GM13976 (cell line): ENCODE data around the gene PCNX2.

Experiments used
- DNase-seq: peaks from one replicate; pipeline ENCODE4 v3.0.0; 2012; ENCODE audit warnings: low spot score
- CTCF ChIP-seq: IDR thresholded peaks from 2 replicates; pipeline ENCODE4 v1.5.1; 2012; ENCODE audit warnings: borderline replicate concordance, mild to moderate bottlenecking; ENCODE audit not compliant: insufficient read depth; ENCODE audit errors: extremely low read depth, missing control alignments, control extremely low read depth
- in situ Hi-C: fragments of 300-500 bp; cut with MboI; formaldehyde crosslinking; loops from one replicate; pipeline ENCODE4 v1.12.0; 2022; ENCODE audit warnings: low sequenced_read_pairs, mixed read lengths, inconsistent platforms; ENCODE audit not compliant: unreplicated experiment

Gene PCNX2

DNA sequence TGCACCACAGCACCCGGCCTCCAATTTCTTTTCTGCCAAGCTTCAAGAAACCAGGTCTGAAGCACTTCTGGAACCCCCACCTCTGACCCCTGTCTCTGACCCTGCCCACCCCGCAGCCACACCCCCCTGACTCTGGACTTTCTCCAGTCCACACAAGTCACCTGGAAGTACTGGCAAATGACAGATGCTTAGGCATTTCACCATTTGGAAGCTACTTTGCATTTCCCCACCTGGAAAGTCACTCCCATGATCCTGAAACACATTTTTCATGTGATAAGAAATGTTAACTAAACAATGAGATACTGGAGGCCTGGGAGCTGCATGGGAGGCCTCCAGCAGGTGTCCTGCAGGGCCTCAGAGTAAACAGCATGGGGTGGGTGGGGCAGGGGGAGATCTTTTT lies 299.4 kb downstream of the PCNX2 start:
- DNase-seq: no peak
- TF ChIP-seq CTCF: no peak
- in situ Hi-C loops: no loop called here

DNA sequence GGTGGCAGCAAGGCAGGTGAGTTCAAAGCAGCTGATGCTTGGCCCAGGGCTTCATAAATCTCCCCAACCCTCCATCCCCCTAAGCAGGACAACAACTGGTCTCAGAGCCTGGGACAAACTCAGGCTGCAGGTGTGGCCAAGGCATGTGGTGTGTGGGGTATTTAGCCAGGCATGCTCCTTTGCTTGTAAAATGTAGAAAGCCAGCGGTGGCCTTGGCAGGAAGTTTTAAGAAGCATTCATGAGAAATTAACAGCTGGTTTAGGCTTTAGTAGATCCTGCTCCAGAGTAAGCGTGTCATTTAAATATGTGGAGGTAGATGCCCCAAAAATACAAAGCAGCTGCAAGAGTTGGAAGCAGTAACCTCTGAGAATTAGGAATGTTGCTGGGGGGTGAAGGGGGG lies 300.3 kb downstream of the PCNX2 start:
- TF ChIP-seq CTCF: no peak
- DNase-seq: no peak
- in situ Hi-C loops: no loop called here

DNA sequence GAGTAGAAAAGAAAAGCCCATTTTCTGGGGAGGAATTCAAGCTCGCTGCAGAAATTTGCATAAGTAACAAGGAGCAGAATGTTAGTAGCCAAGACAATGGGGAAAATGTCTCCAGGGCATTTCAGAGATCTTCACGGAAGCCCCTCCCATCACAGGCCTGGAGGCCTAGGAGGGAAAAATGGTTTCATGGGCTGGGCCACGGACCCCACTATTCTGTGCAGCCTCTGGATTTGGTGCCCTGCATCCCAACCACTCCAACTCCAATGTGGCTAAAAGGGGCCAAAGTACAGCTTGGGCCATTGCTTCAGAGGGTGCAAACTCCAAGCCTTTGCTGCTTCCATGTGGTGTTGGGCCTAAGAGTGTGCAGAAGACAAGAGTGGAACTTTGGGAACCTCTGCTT lies 302.0 kb downstream of the PCNX2 start:
- DNase-seq: no peak
- in situ Hi-C loops: no loop called here
- TF ChIP-seq CTCF: no peak

DNA sequence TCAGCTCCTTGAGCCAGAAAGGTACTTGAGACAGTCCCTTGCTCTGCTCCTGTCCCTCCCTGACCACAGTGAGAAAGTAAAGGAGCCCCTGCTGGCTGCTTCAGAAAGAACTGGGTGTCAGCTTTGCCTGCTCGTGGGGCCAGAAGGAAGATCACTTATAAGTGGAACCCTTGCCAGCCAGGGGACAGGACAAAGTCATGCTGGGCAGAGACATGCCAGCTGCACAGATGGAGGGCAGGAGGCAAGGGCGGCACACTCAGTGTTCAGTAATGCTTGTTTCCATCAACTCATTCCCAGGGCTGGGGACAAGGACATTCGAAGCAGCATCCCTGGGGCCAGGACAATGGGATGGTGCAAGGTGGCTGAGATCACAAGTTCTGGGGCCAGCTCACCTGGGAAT lies 303.3 kb downstream of the PCNX2 start:
- TF ChIP-seq CTCF: no peak
- in situ Hi-C loops: no loop called here

GRCh38 chr1:232991238-232991637 lies 304.3 kb downstream of the PCNX2 start:
- in situ Hi-C loops: no loop called here
- TF ChIP-seq CTCF: no peak
- DNase-seq: no peak

More for the DNA sequence above, 303.3 kb downstream of the PCNX2 start:
- no peak for DNase-seq

DNA sequence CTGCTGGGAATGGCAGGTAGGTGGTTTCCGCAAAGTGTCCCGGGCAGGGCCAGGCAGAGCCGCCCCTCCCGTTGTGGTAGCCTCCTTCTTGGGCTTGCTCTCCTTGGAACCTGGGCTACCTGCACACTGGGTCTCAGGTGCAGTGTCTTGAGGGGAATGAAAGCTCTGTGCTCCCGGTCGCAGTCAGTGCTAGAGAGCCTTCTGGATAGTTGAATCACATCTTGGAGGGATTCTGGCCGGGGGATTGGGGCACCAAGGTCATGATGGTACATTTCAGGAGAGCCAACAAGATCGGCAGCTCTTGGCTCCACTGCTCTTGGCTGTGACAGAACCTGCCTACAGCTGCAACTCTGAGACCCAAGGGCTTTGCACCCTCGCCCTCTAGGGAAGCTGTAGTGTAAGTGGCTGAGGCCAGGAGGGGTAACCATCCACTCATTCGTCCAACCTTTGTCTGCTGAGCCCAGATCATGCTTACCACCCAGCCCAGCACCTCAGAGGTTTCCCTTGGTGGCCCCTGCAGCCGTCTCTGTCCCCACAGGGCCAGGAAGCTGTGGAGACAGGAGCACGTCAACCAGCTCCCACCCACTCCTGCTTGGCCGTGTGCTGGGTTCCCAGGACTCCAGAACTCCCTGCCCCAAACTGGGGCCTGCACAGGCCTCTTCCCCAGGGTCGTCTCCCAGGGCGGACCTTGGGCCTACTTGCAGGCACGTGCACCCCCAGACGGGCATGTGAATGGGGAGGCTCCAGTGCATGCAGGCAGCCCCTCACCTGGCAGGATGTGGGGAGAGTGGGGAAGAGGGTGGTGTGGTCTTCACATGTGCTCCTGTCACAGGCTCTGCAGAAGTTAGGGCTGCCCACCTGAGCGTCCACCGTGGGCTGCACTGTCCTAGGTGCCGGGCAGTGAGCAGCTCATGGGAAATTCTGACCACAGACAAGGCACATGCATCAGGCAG lies 305.1 kb downstream of the PCNX2 start:
- DNase-seq: no peak
- in situ Hi-C loops: no loop called here
- no peak for TF ChIP-seq CTCF
